ENCODE measurements around the gene EME2. TPM values are rescaled to one million over a fixed set of nuclear protein-coding genes. Genes with fewer than 3 reads are reported as not detected.

EME2 gene
- total and polyA plus RNA-seq, 2 donors from 2014 or later = 5.1 to 23.8 TPM

DNA sequence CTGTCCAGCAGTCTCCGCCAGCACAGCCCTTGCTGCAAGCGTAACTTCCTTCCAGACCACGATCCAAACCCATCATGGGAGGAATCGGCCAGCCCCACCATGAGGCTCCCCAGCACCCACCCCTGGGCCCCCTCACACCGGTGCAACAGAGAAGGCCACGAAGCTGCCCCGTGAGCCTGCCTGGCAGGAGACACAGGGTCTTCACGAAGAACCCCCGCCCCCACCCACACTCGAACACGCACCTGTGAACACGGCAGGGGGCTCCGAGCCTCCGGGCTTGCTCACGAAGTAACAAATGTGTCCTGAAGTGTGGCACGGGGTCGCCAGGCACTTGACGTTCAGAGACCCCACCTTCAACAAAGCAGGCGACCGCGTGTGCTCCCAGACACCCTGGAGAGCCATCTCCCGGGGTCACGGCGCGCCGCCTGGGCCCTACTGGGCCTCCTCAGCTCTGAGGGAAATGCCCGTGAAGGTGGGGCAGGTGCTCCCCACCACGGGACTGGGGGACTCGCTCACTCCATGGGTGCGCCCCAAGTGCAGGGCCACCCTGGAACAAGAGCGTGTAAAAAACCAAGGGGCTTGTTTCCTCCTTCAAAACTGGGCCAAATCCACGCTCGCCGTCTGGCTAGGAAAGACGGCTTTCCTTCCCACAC lies 46.4 kb downstream of the EME2 start:
- FAIRE-seq (no peak), DNase-seq (no peak)
- Histone ChIP-seq H3K9me3 (ENCODE audit: control insufficient read depth in 2 of 3, insufficient read depth in 1 of 3, low read length in 3 of 3) (no peaks in the 10 kb centered on the region), H3K36me3 (ENCODE audit: control insufficient read depth in 2 of 3, insufficient read depth in 3 of 3, low read length in 3 of 3) (peaks cover 0 to 45% (median 11%) of the 10 kb centered on the region in 3 donors), H3K4me3 (ENCODE audit: low read length in 3 of 3) (no peak overlapping the region), H3K4me1 (ENCODE audit: control insufficient read depth in 2 of 3, insufficient read depth in 2 of 3, low read depth in 1 of 3, low read length in 3 of 3) (peaks cover 0 to 4% (median 0%) of the 10 kb centered on the region in 3 donors), H3K9ac (ENCODE audit: low read length in 3 of 3) (no peak overlapping the region), H3K27ac (ENCODE audit: low read depth in 2 of 2, low read length in 2 of 2) (no peak overlapping the region), H3K27me3 (ENCODE audit: control insufficient read depth, insufficient read depth, low read length) (no peaks in the 10 kb centered on the region)
- no peak for TF ChIP-seq CTCF (IDR thresholded peaks at IDR 0.05; ENCODE audit: borderline replicate concordance, extremely low read depth, insufficient read depth)
- intact Hi-C loops (cut with DNase I) = no loop called here

DNA sequence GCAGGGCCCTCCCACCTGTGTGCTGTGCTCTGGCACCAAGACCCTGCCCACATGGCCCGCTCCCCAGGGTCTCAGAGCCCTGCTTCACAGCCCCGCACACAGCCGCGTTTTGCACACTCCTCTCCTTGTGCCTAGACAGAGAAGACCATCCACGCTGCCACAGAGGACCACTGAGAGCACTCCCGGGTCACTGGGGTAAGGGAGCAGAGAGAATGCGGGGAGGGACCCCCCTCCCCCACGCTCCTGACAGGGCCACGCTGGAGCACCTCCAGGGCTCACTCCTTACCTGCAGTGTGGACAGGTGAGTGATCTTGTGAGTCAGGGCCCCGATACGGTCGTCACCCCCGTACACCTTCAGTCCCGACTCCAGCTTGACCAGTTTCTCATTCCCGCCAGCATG lies 47.0 kb downstream of the EME2 start:
- H3K4me1 ChIP-seq (ENCODE audit: control insufficient read depth in 2 of 3, insufficient read depth in 2 of 3, low read depth in 1 of 3, low read length in 3 of 3) = peaks cover 0 to 4% (median 0%) of the 10 kb centered on the region in 3 donors
- no peak for DNase-seq
- peaks cover 0 to 45% (median 11%) of the 10 kb centered on the region in 3 donors for H3K36me3 ChIP-seq (ENCODE audit: control insufficient read depth in 2 of 3, insufficient read depth in 3 of 3, low read length in 3 of 3)
- intact Hi-C loops (cut with DNase I) = no loop called here
- H3K4me3 ChIP-seq (ENCODE audit: low read length in 3 of 3) = no peak overlapping the region
- H3K27ac ChIP-seq (ENCODE audit: low read depth in 2 of 2, low read length in 2 of 2) = no peak overlapping the region
- no peak for TF ChIP-seq CTCF (IDR thresholded peaks at IDR 0.05; ENCODE audit: borderline replicate concordance, extremely low read depth, insufficient read depth)
- no peaks in the 10 kb centered on the region for H3K9me3 ChIP-seq (ENCODE audit: control insufficient read depth in 2 of 3, insufficient read depth in 1 of 3, low read length in 3 of 3)
- no peaks in the 10 kb centered on the region for H3K27me3 ChIP-seq (ENCODE audit: control insufficient read depth, insufficient read depth, low read length)
- no peak overlapping the region for H3K9ac ChIP-seq (ENCODE audit: low read length in 3 of 3)
- no peak for FAIRE-seq

DNA sequence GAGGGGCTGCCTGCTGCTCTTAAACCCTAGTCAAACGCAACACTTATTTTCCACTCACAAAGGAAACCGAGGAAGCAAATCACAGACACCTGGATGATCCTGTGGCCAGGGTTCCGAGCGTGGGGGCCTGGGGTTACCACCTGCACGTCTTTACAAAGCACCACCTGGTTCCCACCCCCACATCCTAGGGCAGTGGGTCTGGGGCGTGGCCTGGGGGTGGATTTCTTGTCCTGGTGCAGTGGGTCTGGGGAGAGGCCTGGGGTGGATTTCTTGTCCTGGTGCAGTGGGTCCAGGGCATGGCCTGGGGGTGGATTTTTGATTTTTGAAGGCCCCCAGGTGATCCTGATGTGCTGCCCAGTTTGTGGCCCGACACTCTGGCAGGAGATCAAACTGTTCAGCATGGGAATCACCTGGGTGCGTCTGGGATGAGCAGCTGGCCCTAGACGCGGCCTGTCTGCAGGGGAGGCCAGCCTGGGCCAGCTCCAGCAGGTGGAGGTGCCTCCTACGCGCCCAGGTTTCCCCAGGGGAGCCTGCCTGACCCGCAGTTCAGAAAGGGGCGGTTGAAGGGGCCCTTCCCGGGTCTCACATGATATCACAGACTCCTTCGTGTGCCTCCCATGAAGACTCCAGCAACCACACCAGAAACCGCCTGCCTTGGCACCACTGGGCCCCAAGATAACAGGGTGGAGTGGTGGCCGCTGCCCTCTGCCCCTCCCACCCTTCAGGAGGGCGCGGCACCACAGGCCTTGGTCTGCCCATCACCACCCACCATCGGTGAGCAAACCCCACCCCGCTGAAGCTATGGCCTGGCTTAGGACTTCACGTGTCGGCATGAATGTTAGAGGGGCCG lies 47.7 kb downstream of the EME2 start:
- Histone ChIP-seq H3K9me3 (ENCODE audit: control insufficient read depth in 2 of 3, insufficient read depth in 1 of 3, low read length in 3 of 3) (no peaks in the 10 kb centered on the region), H3K36me3 (ENCODE audit: control insufficient read depth in 2 of 3, insufficient read depth in 3 of 3, low read length in 3 of 3) (peaks cover 0 to 39% (median 11%) of the 10 kb centered on the region in 3 donors), H3K4me3 (ENCODE audit: low read length in 3 of 3) (no peak overlapping the region), H3K4me1 (ENCODE audit: control insufficient read depth in 2 of 3, insufficient read depth in 2 of 3, low read depth in 1 of 3, low read length in 3 of 3) (peaks cover 0 to 6% (median 0%) of the 10 kb centered on the region in 3 donors), H3K27me3 (ENCODE audit: control insufficient read depth, insufficient read depth, low read length) (no peaks in the 10 kb centered on the region), H3K9ac (ENCODE audit: low read length in 3 of 3) (no peak overlapping the region), H3K27ac (ENCODE audit: low read depth in 2 of 2, low read length in 2 of 2) (no peak overlapping the region)
- FAIRE-seq = no peak
- no peak for DNase-seq
- no peak for TF ChIP-seq CTCF (IDR thresholded peaks at IDR 0.05; ENCODE audit: borderline replicate concordance, extremely low read depth, insufficient read depth)
- intact Hi-C loops (cut with DNase I) = no loop called here

Data from kidney (tissue), 14 donors.